Measurements from ENCODE around the gene AQR.

DNA sequence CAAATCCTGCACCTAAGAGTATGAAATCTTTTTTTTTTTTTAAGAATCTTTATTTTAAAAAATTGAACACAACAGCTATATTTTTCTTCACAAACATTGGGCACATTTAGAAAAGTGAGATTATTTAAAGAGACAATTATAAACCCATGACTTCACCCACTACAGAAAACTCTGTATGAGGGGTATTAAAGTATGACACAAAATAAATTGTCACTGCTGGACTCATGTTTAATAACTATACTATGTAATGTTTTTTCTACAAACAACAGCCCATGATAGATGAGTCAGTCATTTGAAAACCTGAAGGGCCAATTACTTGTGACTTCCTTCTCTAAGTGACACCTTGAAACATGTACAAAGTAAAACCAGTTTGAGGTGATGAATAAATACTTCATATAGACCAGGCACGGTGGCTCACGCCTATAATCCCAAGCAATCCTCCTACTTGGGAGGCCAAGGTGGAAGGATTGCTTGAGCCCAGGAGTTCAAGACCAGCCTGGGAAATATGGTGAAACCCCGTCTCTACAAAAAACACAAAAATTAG, 36.0 kb downstream of the AQR start:
- TF ChIP-seq ZFP3 (CRISPR knock-in tag; IDR thresholded peaks at IDR 0.05) (no peak), ZC3H10 (CRISPR knock-in tag; IDR thresholded peaks at IDR 0.05) (no peak), PPARA (CRISPR knock-in tag; IDR thresholded peaks at IDR 0.05; ENCODE audit: borderline replicate concordance) (no peak), ZNF8 (CRISPR knock-in tag; IDR thresholded peaks at IDR 0.05) (no peak), ZNF565 (CRISPR knock-in tag; conservative IDR thresholded peaks at IDR 0.05; ENCODE audit: low read depth) (no peak), SNAI2 (CRISPR knock-in tag; IDR thresholded peaks at IDR 0.05) (no peak), ZFP30 (CRISPR knock-in tag; IDR thresholded peaks at IDR 0.05) (no peak)
- TF ChIP-seq, protein P1, sequence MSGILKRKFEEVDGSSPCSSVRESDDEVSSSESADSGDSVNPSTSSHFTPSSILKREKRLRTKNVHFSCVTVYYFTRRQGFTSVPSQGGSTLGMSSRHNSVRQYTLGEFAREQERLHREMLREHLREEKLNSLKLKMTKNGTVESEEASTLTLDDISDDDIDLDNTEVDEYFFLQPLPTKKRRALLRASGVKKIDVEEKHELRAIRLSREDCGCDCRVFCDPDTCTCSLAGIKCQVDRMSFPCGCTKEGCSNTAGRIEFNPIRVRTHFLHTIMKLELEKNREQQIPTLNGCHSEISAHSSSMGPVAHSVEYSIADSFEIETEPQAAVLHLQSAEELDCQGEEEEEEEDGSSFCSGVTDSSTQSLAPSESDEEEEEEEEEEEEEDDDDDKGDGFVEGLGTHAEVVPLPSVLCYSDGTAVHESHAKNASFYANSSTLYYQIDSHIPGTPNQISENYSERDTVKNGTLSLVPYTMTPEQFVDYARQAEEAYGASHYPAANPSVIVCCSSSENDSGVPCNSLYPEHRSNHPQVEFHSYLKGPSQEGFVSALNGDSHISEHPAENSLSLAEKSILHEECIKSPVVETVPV (CRISPR knock-in tag; IDR thresholded peaks at IDR 0.05): no peak
- TF ChIP-seq, protein P2, sequence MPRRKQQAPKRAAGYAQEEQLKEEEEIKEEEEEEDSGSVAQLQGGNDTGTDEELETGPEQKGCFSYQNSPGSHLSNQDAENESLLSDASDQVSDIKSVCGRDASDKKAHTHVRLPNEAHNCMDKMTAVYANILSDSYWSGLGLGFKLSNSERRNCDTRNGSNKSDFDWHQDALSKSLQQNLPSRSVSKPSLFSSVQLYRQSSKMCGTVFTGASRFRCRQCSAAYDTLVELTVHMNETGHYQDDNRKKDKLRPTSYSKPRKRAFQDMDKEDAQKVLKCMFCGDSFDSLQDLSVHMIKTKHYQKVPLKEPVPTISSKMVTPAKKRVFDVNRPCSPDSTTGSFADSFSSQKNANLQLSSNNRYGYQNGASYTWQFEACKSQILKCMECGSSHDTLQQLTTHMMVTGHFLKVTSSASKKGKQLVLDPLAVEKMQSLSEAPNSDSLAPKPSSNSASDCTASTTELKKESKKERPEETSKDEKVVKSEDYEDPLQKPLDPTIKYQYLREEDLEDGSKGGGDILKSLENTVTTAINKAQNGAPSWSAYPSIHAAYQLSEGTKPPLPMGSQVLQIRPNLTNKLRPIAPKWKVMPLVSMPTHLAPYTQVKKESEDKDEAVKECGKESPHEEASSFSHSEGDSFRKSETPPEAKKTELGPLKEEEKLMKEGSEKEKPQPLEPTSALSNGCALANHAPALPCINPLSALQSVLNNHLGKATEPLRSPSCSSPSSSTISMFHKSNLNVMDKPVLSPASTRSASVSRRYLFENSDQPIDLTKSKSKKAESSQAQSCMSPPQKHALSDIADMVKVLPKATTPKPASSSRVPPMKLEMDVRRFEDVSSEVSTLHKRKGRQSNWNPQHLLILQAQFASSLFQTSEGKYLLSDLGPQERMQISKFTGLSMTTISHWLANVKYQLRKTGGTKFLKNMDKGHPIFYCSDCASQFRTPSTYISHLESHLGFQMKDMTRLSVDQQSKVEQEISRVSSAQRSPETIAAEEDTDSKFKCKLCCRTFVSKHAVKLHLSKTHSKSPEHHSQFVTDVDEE (CRISPR knock-in tag; IDR thresholded peaks at IDR 0.05): no peak
